ENCODE results near the gene MIX23. TPM values are rescaled to one million over a fixed set of nuclear protein-coding genes. Genes with fewer than 3 reads are reported as not detected.

The MIX23 gene
- total RNA-seq: 10 to 100 TPM; 52.0 to 99.6 TPM

DNA sequence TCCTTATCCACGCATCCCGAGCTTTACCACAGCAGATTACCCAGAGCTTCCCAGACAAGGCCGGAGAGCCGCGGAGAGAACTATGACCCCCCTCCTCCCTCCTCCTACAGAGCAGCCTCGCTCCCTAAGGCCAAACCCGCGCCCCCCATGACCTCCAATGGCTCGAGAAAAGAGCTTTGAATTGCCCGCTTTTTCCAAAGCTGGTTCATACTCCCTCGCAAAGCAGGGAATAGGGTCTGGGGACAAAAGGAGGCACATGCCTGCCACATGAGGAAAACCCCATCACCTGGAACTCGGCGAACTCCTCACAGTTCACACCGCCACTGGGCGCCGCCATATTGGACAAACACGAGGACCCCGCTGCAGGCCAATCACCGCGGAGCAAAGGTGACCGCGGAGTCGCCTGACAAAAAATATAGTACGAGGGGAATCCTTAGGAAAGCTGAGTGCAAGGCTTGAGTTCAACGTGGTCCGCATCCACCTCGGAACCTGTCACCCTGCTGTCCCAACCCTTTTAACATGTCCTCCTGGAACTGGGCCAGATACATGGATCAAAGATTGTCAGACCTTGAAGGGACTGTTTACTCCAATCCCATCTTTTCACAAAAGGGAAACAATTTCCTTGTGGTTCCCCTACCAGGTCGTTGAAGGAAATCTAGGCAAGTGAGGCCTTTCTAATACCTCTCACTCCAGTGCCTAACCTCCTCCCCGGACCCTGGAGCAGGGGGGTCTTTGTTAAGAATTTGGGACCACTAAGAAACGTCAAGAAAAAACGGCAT lies at the start of gene MIX23:
Gene MIX23, minus strand, starts transcription at position 344 of the 779 bp plus-strand sequence. Its CDS starts 7 bp downstream, at position 337.
- H3K9me3 Mint-ChIP-seq: no peaks in the 10 kb centered on the region
- peak within 1 kb of the TSS; percentile 92 to 98 for H3K27ac Mint-ChIP-seq
- DNase-seq (ENCODE audit: low spot score in 2 of 2): peak; percentile 84 to 85
- peaks cover 14 to 41% of the 10 kb centered on the region in 2 donors for H3K36me3 Mint-ChIP-seq
- ATAC-seq: peak; percentile 50 to 55

DNA sequence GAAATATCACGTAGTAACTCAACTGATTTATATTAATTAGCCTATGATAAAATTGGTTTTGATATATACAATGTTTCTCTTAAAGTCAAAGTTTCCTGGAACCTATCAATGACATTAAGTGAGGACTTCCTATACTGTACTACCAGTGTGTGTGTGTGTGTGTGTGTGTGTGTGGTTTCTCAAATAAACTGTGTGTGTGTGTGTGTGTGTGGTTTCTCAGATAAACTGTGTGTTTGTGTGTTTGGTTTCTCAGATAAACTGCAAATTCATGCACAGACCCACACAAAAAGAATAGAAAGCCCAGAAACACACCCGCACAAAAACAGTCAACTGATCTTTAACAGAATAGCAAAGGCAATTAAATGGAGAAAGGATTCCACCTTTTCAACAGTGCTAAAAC lies 47.3 kb upstream of the MIX23 start:
- ATAC-seq: no peak
- H3K9me3 Mint-ChIP-seq: no peaks in the 10 kb centered on the region
- DNase-seq (ENCODE audit: low spot score in 2 of 2): no peak

DNA sequence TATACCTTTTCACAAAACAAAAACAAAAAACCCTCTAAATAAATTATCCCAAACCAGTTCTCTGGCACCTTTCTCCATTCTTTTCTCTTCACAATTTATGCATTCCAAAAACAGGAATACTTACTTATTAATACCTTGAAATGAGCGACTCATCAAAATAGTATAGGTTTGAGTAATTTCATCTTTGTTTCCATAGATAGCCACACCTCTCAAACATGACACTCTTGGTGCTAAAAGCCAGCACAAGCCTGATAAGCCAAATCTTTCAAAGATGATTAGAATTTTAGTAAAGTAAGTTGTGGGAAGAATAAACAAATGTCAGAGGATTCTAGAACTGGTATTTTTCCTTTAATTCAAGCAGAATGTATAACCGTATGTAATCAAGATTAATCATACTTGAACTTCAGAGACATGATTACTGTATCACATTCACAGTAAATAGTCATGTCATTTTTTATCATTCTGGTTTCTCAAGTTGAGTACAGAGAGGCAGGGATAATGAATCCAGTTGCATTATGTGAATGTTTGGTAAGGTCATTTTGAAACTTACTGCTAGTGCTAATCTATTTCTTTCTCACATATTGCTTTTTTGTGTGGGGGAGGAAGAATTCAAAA lies 44.9 kb upstream of the MIX23 start:
- no peaks in the 10 kb centered on the region for H3K9me3 Mint-ChIP-seq
- peaks cover 18 to 58% of the 10 kb centered on the region in 2 donors for H3K36me3 Mint-ChIP-seq
- ATAC-seq (peak; percentile 74 to 95), DNase-seq (ENCODE audit: low spot score in 2 of 2) (no peak)
- H3K27ac Mint-ChIP-seq: peak overlapping the region; percentile 31 to 96

More for the DNA sequence above, 47.3 kb upstream of the MIX23 start:
- Mint-ChIP-seq H3K27ac (no peak overlapping the region), H3K36me3 (peaks cover 17 to 53% of the 10 kb centered on the region in 2 donors)

DNA sequence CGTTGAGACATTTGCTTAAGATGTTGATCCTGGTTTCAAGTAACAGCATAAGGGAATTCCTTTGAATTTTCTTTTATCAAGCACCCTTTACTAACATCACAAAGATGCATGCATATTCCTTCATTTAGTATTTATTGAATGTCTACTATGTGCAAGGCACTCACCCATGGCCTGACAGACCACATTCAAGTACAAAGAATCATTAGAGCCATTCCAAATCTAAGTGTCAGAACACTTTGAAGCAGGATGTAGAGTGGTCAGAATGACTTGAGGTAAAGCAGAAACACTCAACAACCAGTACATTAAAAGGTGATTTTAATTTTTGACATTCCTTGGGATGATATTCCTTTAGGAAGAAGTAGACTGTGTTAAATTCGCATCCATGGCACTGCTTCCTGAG lies 38.8 kb upstream of the MIX23 start:
- no peaks in the 10 kb centered on the region for H3K9me3 Mint-ChIP-seq
- no peak overlapping the region for H3K27ac Mint-ChIP-seq
- DNase-seq (ENCODE audit: low spot score in 2 of 2) (no peak), ATAC-seq (no peak)
- H3K36me3 Mint-ChIP-seq: peaks cover 11 to 25% of the 10 kb centered on the region in 2 donors

DNA sequence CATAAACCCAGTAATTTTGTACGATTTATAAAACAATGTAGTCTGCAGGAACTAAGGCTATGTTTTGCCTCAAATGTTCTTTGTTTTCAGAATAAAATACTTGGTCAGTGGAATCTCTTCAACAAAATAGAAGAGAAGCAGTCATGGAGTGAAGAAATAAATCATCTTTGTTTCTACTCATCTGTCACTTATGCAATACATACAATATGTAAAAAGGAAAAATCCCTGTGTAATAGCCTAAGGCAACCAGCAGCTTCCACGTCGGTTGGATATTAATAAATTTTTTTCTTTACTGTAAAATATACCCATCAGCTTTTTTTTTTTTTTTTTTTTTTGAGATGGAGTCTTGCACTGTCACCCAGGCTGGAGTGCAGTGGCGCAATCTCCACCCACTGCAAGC lies 38.1 kb upstream of the MIX23 start:
- Mint-ChIP-seq H3K27ac (no peak overlapping the region), H3K36me3 (peaks cover 17 to 24% of the 10 kb centered on the region in 2 donors), H3K9me3 (no peaks in the 10 kb centered on the region)
- no peak for ATAC-seq
- DNase-seq (ENCODE audit: low spot score in 2 of 2): no peak

DNA sequence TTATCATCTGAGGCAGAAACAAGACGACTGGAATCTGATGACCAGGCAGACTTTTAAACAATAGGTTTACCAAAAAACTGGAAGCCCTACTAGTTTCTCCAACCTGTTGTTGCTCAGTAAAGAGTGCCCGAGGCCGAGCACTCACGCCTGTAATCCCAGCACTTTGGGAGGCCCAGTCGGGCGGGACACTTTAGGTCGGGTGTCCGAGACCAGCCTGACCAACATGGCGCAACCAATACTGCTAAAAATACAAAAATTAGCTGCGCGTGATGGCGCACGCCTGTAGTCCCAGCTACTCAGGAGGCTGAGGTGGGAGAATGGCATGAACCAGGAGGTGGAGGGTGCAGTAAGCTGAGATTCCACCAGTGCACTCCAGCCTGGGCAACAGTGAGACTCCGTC lies 33.9 kb upstream of the MIX23 start:
- ATAC-seq: no peak
- Mint-ChIP-seq H3K27ac (peak overlapping the region; percentile 96 to 98), H3K9me3 (no peaks in the 10 kb centered on the region), H3K36me3 (peaks cover 25% of the 10 kb centered on the region in 2 donors)
- no peak for DNase-seq (ENCODE audit: low spot score in 2 of 2)

DNA sequence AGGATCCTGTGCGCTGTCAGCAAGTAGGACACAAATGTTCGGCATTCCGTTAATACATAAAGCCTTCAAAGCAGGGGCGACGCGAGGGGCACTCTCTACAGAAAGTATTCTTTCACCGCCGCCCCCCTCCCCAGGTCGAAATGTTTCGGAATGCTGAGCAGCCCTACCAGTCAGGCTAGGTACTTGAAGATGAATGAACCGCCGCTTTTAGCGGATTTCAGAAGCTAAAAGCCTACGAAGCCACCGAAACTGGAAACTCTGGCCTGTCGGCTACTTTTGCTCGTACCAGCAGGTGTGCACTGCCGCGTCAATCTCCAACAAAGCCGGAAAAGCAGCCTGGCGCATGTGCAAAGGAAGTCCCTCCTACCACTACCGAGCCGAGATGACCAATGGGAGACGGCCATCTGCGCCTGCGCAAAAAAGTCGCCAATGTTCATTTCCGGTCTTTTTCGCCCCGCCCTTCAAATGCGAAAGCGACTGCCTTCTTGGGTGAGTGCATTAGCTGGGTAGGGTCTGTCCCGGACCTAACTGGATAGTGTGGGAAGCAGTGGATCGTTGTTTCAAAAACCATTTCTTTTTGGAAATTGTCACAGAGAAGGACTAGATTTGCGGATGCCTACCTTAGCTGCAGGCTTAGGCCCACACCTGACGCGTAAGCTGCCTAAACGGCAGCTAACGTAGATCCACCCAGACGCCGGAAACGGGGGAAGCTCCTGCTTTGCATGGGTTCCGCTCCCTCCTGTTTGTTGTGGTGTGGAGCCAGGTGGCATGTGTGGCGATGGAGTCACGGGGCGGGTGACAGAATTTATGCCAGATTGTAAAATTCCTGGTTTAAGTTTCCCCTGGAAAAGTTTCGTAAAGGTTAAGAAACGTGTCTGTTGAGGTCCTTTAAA lies 33.0 kb upstream of the MIX23 start, which contains the start of gene WDR5B:
Gene WDR5B, minus strand, starts transcription at position 301 of the 893 bp plus-strand sequence. CDS start 534 bp downstream, outside the sequence.
- DNase-seq (ENCODE audit: low spot score in 2 of 2): peak; percentile 97 to 99
- H3K9me3 Mint-ChIP-seq: no peaks in the 10 kb centered on the region
- H3K36me3 Mint-ChIP-seq: peaks cover 25% of the 10 kb centered on the region in 2 donors
- H3K27ac Mint-ChIP-seq: peak within 1 kb of the TSS; percentile 96 to 98
- ATAC-seq: peak; percentile 91 to 93

DNA sequence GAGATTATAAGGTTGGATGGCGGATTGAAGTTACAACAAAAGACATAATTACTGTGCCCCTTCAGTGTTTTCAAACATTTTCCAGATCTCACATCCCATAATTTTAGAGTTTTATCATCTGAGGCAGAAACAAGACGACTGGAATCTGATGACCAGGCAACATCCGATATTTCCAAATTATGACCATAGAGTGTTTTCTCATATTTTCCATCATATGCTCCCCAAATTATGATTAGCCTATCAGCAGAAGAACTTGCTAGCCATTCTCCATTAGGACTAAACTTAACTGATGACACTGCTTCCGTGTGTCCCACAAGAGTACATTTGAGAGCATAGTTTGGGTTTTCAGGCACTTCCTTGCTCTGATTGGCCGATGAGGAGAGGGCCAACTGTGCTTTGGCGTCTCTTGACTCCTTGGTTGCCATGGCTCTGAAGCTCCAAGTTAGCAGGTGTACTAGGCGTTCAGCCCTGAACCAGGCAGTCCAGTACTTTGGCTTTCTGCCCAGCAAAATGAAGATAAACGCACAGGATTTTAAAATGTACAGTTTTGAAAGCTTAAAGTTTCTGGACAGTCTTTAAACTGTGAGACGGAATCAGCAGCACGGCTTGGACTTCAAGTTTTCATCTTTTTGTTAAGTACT lies 32.2 kb upstream of the MIX23 start:
- DNase-seq (ENCODE audit: low spot score in 2 of 2) (peak; percentile 54 to 66), ATAC-seq (peak; percentile 43 to 62)
- H3K9me3 Mint-ChIP-seq: no peaks in the 10 kb centered on the region
- H3K27ac Mint-ChIP-seq: peak overlapping the region; percentile 96 to 98
- H3K36me3 Mint-ChIP-seq: peaks cover 25% of the 10 kb centered on the region in 2 donors

DNA sequence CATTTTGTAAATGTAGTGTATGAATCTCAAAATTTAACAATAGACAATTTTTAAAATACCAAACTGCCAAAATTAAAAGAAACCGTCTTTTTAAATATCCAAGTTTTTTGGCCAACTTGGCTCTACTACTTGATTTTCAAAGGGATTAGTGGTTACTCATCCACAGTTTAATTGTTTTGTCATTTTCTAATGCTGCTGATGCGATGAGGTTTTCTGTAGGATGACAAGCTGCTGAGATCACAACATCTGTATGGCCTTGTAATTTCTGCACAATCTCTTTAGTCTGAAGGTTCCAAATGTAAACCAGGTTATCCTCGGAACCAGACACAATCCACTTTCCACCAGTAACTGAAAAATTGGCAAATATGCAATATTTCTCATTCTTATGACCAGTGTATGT lies 31.4 kb upstream of the MIX23 start:
- Mint-ChIP-seq H3K36me3 (peaks cover 25% of the 10 kb centered on the region in 2 donors), H3K9me3 (no peaks in the 10 kb centered on the region), H3K27ac (peak overlapping the region in 1 of 2 donors; percentile 96)
- ATAC-seq: no peak
- no peak for DNase-seq (ENCODE audit: low spot score in 2 of 2)

DNA sequence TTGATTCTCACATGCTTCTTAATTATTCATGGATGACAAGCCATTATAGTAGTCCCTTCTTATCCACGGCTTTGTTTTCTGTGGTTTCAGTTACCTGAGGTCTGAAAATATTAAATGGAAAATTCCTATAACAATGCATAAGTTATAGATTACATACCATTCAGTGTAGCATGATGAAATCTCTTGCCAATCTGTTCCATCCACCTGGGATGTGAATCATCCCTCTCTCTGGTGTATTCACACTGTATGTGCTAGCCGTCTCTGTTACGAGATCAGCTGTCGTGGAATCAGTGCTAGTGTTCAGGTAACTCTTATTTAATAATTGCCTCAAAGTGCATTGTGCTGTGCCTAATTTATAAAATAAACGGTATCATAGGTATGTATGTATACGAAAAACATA lies 27.6 kb upstream of the MIX23 start:
- ATAC-seq: peak; percentile 59 to 70
- Mint-ChIP-seq H3K9me3 (no peaks in the 10 kb centered on the region), H3K27ac (no peak overlapping the region), H3K36me3 (peaks cover 17 to 27% of the 10 kb centered on the region in 2 donors)
- no peak for DNase-seq (ENCODE audit: low spot score in 2 of 2)

DNA sequence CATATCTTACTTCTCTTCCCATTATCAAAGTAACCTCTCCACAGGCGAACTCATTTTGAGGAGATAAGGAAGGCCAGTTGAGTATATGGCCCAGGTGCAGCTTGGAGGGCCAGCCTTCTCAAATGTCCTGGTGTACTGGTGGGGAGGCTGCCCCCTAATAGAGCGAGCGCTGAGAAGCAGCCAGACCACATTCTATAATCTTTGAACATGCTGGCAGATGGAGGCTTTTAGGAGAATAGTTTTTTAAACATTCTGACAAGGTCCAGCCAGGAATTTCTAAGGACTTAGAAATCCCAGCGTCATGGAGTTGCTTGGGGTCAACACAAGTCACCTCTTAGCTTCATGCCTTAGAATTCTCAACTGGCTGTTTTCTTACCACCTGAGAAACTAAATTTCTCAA lies 27.1 kb upstream of the MIX23 start:
- H3K27ac Mint-ChIP-seq: peak overlapping the region; percentile 43 to 67
- DNase-seq (ENCODE audit: low spot score in 2 of 2) (no peak), ATAC-seq (no peak)
- no peaks in the 10 kb centered on the region for H3K9me3 Mint-ChIP-seq
- peaks cover 12 to 24% of the 10 kb centered on the region in 2 donors for H3K36me3 Mint-ChIP-seq

DNA sequence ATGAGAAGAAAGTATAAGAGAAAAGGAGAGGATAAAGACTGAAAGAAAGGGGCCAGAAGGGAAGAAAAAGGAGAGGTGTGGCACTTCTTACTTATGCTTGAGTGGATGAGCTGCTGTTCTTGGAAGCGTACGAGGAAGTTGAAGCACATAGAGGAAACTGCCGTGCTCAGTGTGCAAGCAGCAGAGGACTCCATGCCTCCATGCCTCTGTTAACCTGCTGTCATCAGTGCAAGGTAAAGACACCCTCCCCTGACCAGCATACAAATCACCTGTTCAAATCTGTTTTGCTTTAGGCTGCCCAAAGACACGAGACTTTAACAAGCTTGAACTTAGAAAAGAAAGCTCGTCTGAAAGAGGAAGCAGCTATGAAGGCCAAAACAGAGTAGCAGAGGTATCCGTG lies 26.4 kb upstream of the MIX23 start:
- DNase-seq (ENCODE audit: low spot score in 2 of 2) (no peak), ATAC-seq (no peak)
- no peaks in the 10 kb centered on the region for H3K9me3 Mint-ChIP-seq
- peaks cover 6 to 18% of the 10 kb centered on the region in 2 donors for H3K36me3 Mint-ChIP-seq
- peak overlapping the region; percentile 34 to 43 for H3K27ac Mint-ChIP-seq

DNA sequence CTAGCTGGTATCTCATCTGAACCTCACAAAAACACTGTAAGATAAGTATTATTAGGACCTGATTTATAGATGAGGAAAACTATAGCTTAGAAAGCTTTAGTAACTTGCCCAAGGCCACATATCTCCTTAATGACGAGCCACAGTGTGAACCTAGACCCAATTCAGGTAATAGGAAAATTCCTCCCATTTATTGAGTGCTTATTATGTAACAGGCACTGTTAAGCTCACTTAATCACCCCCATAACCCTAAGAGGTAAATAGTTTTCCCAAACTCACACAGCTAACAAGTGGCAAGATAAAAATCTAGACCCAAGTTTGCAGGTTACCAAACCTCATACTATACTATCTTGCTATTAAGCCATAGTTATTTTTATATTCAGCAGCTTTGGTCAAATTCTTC lies 24.9 kb upstream of the MIX23 start:
- DNase-seq (ENCODE audit: low spot score in 2 of 2): no peak
- H3K27ac Mint-ChIP-seq: no peak overlapping the region
- peaks cover 0 to 24% of the 10 kb centered on the region in 2 donors for H3K36me3 Mint-ChIP-seq
- H3K9me3 Mint-ChIP-seq: no peaks in the 10 kb centered on the region
- no peak for ATAC-seq

DNA sequence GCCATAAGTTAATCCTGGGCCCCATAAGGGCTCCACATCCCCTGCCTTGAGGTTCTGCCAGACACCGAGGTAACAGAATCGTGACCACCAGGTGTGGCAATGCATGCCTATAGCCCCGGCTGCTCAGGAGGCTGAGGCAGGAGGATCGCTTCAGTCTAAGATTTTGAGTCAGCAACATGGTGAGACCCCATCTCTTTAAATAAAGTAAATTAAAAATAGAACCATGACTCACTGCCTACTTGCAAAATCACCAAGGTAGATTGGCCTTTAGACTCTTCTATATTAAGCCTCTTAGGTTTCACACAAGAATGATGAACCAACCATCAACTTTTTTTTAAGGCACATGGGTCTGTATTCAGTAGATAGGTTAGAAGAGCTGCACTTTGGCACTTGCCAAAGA lies 23.2 kb upstream of the MIX23 start:
- peak; percentile 40 to 48 for ATAC-seq
- Mint-ChIP-seq H3K36me3 (peaks cover 0 to 20% of the 10 kb centered on the region in 2 donors), H3K9me3 (no peaks in the 10 kb centered on the region), H3K27ac (peak overlapping the region; percentile 62 to 89)
- no peak for DNase-seq (ENCODE audit: low spot score in 2 of 2)

DNA sequence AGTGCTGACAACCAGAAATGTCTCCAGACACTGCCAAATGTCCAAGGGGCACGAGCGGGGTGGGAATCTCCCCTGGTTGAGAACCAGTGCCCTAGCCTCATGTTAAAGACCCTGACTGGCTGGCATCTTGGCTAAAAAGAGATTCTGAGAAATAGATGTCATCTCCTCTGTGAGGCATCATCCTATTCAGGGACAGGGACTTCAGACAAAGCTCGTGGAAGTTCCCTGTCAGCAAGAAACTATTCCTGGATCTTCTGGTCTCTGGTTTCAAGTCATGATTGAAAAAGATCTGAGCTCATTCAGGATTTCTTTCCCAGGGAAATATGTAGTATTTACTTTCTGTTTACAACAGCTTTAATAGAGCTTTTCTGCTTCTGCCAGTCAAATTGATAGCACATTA lies 22.0 kb upstream of the MIX23 start:
- no peak for DNase-seq (ENCODE audit: low spot score in 2 of 2)
- no peaks in the 10 kb centered on the region for H3K9me3 Mint-ChIP-seq
- H3K36me3 Mint-ChIP-seq: peaks cover 0 to 20% of the 10 kb centered on the region in 2 donors
- peak overlapping the region in 1 of 2 donors; percentile 62 for H3K27ac Mint-ChIP-seq
- ATAC-seq: no peak

DNA sequence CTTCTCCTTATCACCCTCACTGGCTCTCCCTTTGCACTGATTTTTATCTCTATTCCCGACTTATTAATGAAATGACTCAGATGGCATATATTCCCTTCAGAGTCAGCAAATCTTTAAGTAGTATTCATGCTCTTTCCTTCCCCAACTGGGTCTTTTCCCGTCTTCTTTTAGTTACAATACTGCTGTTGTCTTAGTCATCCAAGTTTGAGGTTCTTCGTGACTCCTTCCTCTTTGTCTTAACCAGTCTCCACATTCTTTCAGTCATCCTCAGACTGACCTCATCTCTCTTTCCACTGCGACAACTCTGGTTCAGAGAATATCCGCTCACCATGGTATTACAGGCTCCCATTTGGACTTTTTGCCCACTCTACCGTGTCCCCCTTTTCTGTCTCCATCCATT lies 20.5 kb upstream of the MIX23 start:
- ATAC-seq (no peak), DNase-seq (ENCODE audit: low spot score in 2 of 2) (no peak)
- H3K9me3 Mint-ChIP-seq: no peaks in the 10 kb centered on the region
- H3K36me3 Mint-ChIP-seq: peaks cover 0 to 20% of the 10 kb centered on the region in 2 donors
- no peak overlapping the region for H3K27ac Mint-ChIP-seq
